ENCODE data around the gene PCSK7.

PCSK7 gene

GRCh38 chr11:117230286-117230961 lies 1.4 kb downstream of the PCSK7 start:
- DNase-seq = no peak

GRCh38 chr11:117229931-117230285 lies 2.0 kb downstream of the PCSK7 start:
- no peak for DNase-seq

- DNase-seq = no peak
These were observed 2.5 kb downstream of the PCSK7 start for GRCh38 chr11:117229411-117229810.

- DNase-seq = no peak
These were observed 3.8 kb downstream of the PCSK7 start for GRCh38 chr11:117228091-117228490.

GRCh38 chr11:117226388-117227385 lies 5.2 kb downstream of the PCSK7 start:
- peak; percentile 94 for DNase-seq

GRCh38 chr11:117225553-117226170 lies 6.2 kb downstream of the PCSK7 start:
- no peak for DNase-seq

- DNase-seq = peak; percentile 70
These were observed 7.9 kb downstream of the PCSK7 start for GRCh38 chr11:117223741-117224689.

GRCh38 chr11:117222991-117223740 lies 8.7 kb downstream of the PCSK7 start:
- no peak for DNase-seq

- DNase-seq = no peak
These were observed 9.9 kb downstream of the PCSK7 start for GRCh38 chr11:117221775-117222517.

- DNase-seq = no peak
These were observed 10.7 kb downstream of the PCSK7 start for GRCh38 chr11:117220999-117221774.

- no peak for DNase-seq
These were observed 11.3 kb downstream of the PCSK7 start for GRCh38 chr11:117220568-117220967.

- peak; percentile 54 for DNase-seq
These were observed 11.9 kb downstream of the PCSK7 start for GRCh38 chr11:117219995-117220394.

- no peak for DNase-seq
These were observed 12.4 kb downstream of the PCSK7 start for GRCh38 chr11:117219455-117219854.

- DNase-seq = no peak
These were observed 12.9 kb downstream of the PCSK7 start for GRCh38 chr11:117219001-117219400.

GRCh38 chr11:117218133-117218915 lies 13.5 kb downstream of the PCSK7 start:
- DNase-seq = no peak

- no peak for DNase-seq
These were observed 14.5 kb downstream of the PCSK7 start for GRCh38 chr11:117217141-117218084.

- no peak for DNase-seq
These were observed 17.3 kb downstream of the PCSK7 start for GRCh38 chr11:117214404-117215110.
